Parathyroid adenoma (tissue), 2 donors: Measurements from ENCODE around the gene NR2C2.

Experiments
- H2AFZ ChIP-seq: fragments of 300-600 bp; sonication (generic); one replicate; pipeline ENCODE4 v1.7.0; 2017; ENCODE audit warnings: antibody characterized with exemption, mild to moderate bottlenecking
- H3K27ac ChIP-seq: fragments of 300-600 bp; sonication (generic); one replicate; pipeline ENCODE4 v1.7.0; 2017
- H3K27me3 ChIP-seq: fragments of 300-600 bp; sonication (generic); one replicate; pipeline ENCODE4 v1.7.0; 2017; ENCODE audit warnings: low read length; ENCODE audit not compliant: control insufficient read depth, insufficient read depth
- H3K36me3 ChIP-seq: fragments of 300-600 bp; sonication (generic); one replicate; pipeline ENCODE4 v1.7.0; 2017; ENCODE audit warnings: low read length; ENCODE audit not compliant: control insufficient read depth, insufficient read depth
- H3K4me1 ChIP-seq: fragments of 300-600 bp; sonication (generic); one replicate; pipeline ENCODE4 v1.7.0; 2017; ENCODE audit warnings: control low read depth
- H3K4me2 ChIP-seq: fragments of 300-600 bp; sonication (generic); one replicate; pipeline ENCODE4 v1.7.0; 2017; ENCODE audit warnings: low read length
- H3K4me3 ChIP-seq: fragments of 300-600 bp; sonication (generic); one replicate; pipeline ENCODE4 v1.7.0; 2017; ENCODE audit warnings: low read depth, low read length
- H3K79me2 ChIP-seq: fragments of 300-600 bp; sonication (generic); one replicate; pipeline ENCODE4 v1.7.0; 2017; ENCODE audit warnings: control low read depth
- H3K9ac ChIP-seq: fragments of 300-600 bp; sonication (generic); one replicate; pipeline ENCODE4 v1.7.0; 2017; ENCODE audit warnings: mild to moderate bottlenecking
- H3K9me3 ChIP-seq: fragments of 300-600 bp; sonication (generic); one replicate; pipeline ENCODE4 v1.7.0; 2017; ENCODE audit warnings: low read length; ENCODE audit not compliant: control insufficient read depth
- TF ChIP-seq, protein P1 (sequence below): fragments of 300-600 bp; sonication (generic); IDR thresholded peaks from one replicate; pipeline ENCODE4 v1.7.0; 2017; ENCODE audit warnings: antibody characterized with exemption, mild to moderate bottlenecking
- donor health status: primary hyperparathyroidism.

NR2C2 gene

GRCh38 chr3:15081960-15082664 is 134.7 kb downstream of the NR2C2 start:
- Histone ChIP-seq H2AFZ (no peak overlapping the region), H3K79me2 (no peaks in the 10 kb centered on the region), H3K4me2 (no peak overlapping the region), H3K9me3 (no peaks in the 10 kb centered on the region), H3K27me3 (no peaks in the 10 kb centered on the region), H3K27ac (no peak overlapping the region), H3K9ac (no peak overlapping the region), H3K36me3 (no peaks in the 10 kb centered on the region), H3K4me3 (no peak overlapping the region), H3K4me1 (no peaks in the 10 kb centered on the region)
- TF ChIP-seq, protein P1, sequence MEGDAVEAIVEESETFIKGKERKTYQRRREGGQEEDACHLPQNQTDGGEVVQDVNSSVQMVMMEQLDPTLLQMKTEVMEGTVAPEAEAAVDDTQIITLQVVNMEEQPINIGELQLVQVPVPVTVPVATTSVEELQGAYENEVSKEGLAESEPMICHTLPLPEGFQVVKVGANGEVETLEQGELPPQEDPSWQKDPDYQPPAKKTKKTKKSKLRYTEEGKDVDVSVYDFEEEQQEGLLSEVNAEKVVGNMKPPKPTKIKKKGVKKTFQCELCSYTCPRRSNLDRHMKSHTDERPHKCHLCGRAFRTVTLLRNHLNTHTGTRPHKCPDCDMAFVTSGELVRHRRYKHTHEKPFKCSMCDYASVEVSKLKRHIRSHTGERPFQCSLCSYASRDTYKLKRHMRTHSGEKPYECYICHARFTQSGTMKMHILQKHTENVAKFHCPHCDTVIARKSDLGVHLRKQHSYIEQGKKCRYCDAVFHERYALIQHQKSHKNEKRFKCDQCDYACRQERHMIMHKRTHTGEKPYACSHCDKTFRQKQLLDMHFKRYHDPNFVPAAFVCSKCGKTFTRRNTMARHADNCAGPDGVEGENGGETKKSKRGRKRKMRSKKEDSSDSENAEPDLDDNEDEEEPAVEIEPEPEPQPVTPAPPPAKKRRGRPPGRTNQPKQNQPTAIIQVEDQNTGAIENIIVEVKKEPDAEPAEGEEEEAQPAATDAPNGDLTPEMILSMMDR: no peak

DNA sequence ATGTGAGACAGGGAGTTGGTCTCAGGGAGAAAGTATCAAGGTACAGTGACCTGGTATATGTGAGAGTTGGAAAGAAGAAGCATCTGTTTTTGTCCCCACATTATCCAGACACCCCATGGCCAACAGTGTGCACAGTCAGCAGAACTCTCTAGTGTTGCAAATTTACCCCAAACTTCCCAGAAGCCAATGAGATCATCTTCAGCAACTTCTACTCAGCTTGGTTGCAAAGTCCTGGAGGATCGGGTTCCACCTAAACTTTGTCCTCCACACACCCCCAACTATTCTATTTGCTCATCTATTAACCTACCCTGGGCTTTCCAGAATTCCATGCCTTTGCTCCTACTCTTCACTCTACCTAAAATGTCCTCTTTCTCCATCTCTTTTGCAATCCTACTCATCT is 135.9 kb downstream of the NR2C2 start:
- no peak overlapping the region for H3K9ac ChIP-seq
- TF ChIP-seq, protein P1: no peak
- H3K27me3 ChIP-seq: no peaks in the 10 kb centered on the region
- no peaks in the 10 kb centered on the region for H3K36me3 ChIP-seq
- H3K79me2 ChIP-seq: no peaks in the 10 kb centered on the region
- H3K4me2 ChIP-seq: no peak overlapping the region
- H3K9me3 ChIP-seq: no peaks in the 10 kb centered on the region
- no peak overlapping the region for H3K27ac ChIP-seq
- no peak overlapping the region for H3K4me3 ChIP-seq
- H3K4me1 ChIP-seq: no peaks in the 10 kb centered on the region
- no peak overlapping the region for H2AFZ ChIP-seq

DNA sequence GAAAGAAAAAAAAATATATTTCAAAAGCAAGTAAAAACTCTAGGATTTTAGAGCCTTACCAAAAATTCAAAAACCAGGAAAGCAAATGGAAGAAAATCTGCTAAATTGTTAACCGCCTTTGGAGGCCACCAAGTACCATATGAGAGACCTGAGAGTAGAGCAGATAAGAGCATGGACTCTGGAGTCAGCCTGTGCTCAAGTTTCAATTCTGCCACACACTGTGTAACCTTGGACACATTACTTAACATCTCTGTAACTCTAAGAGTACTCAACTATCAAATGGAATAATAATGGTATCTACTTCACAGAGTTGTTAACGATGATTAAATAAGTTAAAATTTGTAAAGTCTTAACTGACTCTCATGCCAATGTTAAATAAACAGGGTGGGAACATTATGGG is 138.9 kb downstream of the NR2C2 start:
- no peaks in the 10 kb centered on the region for H3K36me3 ChIP-seq
- H3K4me1 ChIP-seq: no peaks in the 10 kb centered on the region
- no peak overlapping the region for H3K9ac ChIP-seq
- no peak overlapping the region for H3K4me2 ChIP-seq
- H3K27ac ChIP-seq: no peak overlapping the region
- no peaks in the 10 kb centered on the region for H3K27me3 ChIP-seq
- no peak overlapping the region for H3K4me3 ChIP-seq
- TF ChIP-seq, protein P1: no peak
- no peaks in the 10 kb centered on the region for H3K9me3 ChIP-seq
- H2AFZ ChIP-seq: no peak overlapping the region
- no peaks in the 10 kb centered on the region for H3K79me2 ChIP-seq

DNA sequence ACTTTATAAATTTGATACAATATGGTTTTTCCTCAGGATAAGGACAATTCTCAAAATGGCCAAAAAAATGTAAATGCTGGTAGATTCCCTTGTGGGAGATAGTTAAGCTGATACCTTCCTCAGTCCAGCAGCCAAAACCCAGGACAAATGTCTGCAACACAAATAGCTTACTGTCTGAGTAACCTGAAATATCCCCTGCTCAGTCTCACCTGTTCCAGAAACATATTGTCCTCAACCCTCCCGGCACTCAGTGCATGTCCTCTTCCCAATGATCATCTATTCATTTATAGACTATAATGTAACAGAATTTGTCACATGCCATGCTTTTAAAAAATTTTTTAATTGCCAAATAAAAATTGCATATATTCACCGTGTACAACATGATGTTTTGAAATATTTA is 139.3 kb downstream of the NR2C2 start:
- Histone ChIP-seq H2AFZ (no peak overlapping the region), H3K27ac (no peak overlapping the region), H3K4me2 (no peak overlapping the region), H3K36me3 (no peaks in the 10 kb centered on the region), H3K27me3 (no peaks in the 10 kb centered on the region), H3K9me3 (no peaks in the 10 kb centered on the region), H3K9ac (no peak overlapping the region), H3K4me3 (no peak overlapping the region), H3K79me2 (no peaks in the 10 kb centered on the region), H3K4me1 (no peaks in the 10 kb centered on the region)
- TF ChIP-seq, protein P1: no peak

GRCh38 chr3:15089201-15089600 is 141.8 kb downstream of the NR2C2 start:
- Histone ChIP-seq H3K79me2 (no peaks in the 10 kb centered on the region), H3K4me2 (no peak overlapping the region), H3K9me3 (no peaks in the 10 kb centered on the region), H3K27me3 (no peaks in the 10 kb centered on the region), H3K36me3 (no peaks in the 10 kb centered on the region), H3K27ac (no peak overlapping the region), H3K9ac (no peak overlapping the region), H2AFZ (no peak overlapping the region), H3K4me1 (no peaks in the 10 kb centered on the region), H3K4me3 (no peak overlapping the region)
- TF ChIP-seq, protein P1: no peak
